GM21447 (cell line): ENCODE measurements around the gene ZNF197.
A peak's percentile ranks its signal among the peaks of the same experiment; 100 is the strongest.
"Not testable (repeated sequence)": the region's sequence is repeated elsewhere in the genome, so short reads cannot be mapped to it uniquely, and the experiment has no call there.

ENCODE experiments used
- ATAC-seq: cut with Tn5 transposase; IDR thresholded peaks from one replicate; pipeline ENCODE4 v1.9.1; 2021; ENCODE audit not compliant: unreplicated experiment

ZNF197 gene

DNA sequence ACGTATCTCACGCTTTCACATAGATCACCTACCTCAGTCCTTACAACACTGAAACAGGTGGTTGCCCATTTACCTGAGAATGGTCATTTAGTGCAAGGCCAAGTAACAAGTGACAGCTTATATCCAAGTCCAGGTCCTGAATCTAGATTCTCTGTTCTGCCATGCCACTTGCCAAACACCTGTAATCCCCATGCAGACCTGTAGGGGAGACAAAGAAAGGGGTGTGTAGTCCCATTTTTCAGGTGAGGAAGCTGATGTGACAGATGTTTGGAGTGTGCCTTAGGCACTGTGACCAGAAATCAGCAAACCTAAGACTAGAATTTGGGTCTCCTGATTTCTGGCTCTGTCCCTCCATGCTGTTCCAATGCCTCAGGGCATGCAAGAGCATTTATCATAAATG lies 36.4 kb downstream of the ZNF197 start:
- ATAC-seq = no peak

DNA sequence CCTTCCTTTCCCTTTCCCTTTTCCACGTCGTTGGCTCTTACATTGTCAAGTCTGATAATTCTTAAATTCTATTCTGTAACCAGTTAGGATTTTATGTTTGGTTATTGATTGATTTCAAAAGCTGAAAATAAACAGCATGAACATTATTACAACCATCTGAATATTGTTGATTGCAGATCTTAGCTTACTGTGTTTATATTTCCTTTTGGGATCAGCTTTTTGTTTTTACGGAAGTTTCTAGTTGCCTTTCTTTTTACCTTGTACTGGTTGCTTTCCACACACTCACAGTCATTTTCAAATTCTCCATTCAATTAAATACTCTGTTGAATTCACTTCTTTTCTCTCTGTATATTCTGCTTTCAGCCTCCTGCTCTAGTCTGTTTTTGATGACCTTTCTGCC lies 40.3 kb downstream of the ZNF197 start:
- ATAC-seq = no peak

DNA sequence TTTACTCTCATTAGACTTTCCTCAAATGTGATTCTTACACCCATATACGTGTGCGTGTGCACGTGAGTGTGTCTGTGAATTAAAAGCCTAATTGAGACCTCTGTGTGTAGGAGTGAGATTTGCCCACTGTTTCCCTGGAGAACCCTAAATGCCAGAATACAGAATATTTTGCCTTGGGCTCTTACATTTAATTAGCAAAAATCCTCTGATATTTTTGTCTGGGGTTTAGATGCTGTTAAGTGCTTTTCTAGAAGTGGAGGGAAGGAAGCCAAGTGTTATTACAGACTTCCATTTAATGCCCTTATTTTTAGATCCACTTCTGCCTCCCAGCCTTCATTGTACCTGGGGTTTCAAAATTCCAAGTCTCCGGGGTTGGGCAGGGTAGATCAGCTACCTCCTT lies 41.5 kb downstream of the ZNF197 start:
- no peak for ATAC-seq

DNA sequence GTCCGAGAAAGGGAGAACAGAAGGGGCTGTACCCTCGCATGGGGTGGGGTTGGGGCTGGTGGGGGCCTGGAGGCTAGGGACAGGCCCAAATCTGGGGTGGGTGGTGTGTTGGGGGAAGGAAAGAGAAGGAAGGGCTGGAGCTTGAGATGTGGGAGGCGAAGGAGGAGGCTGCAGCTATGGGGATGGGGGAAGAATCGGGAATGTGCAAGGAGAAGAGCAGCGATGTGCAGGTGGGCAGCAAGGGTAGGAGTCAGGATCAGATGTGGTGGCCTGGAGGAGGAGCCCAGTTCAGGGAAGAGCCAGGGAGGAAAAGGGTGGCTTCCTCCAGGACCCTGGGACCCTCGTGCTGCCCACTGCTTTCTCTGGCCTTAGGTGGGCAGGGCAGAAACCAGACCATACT lies 44.9 kb downstream of the ZNF197 start:
- ATAC-seq = no peak

DNA sequence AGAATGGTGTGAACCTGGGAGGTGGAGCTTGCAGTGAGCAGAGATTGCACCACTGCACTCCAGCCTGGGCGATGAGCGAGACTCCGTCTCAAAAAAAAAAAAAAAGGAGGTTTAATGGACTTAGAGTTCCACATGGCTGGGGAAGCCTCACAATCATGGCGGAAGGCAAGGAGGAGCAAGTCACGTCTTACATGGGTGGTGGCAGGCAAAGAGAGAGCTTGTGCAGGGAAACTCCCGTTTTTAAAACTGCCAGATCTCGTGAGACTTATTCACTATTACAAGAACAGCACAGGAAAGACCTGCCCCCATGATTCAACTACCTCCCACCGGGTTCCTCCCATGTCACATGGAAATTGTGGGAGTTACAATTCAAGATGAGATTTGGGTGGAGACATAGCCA lies 48.6 kb downstream of the ZNF197 start:
- not testable (repeated sequence) for ATAC-seq

DNA sequence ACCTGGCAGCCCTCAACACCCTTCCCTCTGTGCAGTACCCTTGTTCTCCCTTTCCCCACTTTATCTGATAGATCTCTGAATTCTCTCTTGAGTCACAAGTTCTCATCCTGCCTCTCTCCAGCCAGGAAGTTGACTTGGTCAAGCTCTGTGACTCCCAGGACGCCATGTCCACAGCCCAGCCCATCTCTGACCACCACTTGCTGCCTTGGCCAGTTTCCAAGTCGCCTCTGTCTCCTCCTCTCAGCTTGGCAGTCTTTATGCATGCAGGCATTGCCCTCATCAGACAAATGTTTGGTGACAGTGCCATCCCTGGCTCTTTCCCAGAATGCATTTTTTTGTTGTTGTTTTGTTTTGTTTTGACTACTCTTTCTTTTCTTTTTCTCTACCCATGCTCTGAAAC lies 49.4 kb downstream of the ZNF197 start:
- ATAC-seq = no peak

DNA sequence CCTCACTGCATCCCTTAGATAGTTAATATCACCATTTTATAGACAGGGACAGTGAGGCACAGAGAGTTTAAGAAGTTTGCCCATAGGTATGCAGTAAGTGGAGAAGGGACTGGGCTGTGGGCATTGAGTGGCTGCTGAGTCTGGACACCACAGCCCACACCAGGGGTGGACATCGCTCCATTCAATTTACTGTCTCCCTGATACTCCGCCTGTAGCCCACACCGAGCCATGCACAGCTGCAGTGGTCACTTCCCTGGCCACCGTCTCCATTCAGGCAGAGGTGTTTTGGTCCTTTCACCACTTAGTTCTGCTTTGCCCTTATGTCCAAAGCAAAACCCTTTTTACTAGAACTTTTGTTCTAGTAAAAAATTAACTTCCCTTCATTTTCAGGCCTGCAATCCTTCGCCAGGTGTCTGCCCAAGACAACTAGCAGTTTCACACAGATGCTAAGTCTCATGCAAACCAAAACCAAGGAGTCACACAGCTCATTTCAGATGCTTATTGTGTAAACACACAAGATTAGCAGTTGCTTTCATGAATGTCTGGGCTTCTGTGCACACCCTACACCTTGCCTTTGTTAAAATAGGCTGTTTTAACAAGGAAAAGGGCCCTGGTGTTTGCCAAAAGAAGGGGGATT lies 53.8 kb downstream of the ZNF197 start:
- ATAC-seq = no peak

DNA sequence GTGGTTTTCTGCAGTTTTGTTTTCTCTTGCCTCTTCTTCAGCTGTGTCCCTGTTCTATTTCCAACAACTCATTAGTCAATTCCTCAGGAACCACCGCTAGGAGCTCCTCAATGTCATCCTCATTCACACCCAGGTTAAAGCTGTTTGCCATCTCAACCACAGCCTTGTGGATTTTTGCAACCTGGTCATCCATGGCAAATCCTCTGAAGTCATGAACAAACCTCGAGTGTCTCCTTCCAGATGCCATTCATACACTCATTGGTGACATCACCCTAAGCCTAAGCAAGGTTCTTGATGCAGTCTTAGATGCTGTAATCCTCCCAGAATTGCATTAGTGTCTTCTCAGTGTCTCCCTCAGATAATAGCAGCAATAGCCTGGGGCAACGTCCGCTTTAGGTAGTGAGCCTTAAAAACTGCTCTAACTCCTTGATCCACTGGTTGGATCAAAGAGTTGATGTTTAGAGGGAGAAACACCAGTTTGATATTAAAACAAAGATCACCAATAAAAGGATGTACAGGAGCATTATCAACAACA lies 56.2 kb downstream of the ZNF197 start:
- ATAC-seq = no peak

DNA sequence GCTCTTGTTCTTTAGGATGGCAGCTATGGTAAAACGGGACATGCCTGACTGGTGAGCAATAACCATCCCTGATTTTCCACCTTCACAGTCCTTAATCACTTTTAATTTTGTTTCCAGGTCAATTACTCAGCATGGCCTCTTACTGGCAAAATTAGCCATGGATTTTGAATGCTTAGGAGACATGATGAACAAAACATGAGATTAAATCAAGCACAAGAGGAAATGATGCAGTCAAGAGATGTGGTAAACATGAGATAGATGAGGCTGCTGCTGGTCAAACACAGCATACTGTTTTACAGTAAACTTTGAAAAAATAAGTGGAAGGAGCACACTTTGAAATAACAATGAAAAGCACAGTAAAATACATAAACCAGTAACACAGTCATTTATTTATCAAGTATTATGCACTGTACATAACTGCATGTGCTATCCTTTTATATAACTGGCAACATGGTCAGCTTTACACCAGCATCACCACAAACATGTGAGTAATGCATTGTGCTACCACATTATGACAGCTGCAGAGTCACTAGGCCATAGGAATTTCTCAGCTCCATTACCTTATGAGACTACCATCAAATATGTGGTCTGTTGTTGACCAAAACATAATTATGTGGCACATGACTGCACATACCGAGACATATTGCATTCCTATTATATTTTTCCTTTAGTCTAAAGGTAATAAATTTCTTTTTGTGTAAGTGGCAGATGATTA lies 57.5 kb downstream of the ZNF197 start:
- no peak for ATAC-seq

DNA sequence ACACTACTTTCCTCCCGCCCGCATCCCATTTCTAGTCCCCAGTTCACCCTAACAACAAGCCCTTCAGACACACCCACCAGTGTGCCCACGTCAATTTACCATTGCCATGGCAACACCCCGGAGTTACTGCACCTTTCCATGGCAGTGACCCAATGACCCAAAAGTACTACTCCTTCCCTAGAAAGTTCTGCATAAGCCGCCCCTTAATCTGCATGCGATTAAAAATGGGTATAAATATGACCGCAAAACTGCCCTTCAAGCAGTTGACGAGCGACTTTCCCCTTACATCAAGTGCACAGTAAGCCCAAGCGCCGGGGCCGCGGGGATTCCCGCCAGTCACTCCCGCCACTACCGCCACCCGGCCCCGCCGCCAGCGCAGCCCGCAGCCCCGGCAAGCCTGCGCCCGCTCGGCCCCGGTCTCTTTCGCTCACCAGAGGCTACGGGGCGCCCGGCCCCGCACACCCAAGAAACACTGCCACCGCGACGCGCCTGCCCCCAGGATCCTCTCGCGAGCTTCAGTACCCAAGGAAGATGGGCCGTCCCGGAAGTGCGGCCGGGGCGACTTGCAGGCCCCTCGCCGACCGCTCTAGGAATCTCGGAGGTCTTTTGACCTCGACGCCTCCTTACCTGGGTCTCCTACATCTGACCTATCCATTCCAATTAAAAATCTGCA lies 60.4 kb downstream of the ZNF197 start:
- ATAC-seq = peak; percentile 83

DNA sequence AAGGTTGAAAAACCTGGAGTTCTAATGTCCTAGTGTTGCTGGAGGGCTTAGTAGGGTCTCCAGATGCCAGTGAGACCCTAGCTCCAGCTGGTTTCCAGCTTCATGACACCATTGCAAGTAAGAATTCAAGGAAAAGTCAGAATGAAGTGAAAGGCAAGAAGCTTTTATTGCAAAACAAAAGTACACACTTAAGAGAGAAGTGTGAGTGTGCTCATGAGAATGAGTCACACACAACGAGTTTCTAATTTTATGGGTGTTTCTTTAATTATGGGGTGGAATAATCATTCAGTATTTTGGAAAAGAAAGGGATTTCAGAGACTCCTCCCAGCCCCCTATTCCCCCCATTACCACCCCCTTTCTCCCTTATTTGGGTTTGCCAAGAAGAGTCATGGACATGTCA lies 63.1 kb downstream of the ZNF197 start:
- ATAC-seq = no peak
